Endothelial cell of hepatic sinusoid (primary cell): ENCODE data around the gene MRPL58.
"Not testable (repeated sequence)": the region's sequence is repeated elsewhere in the genome, so short reads cannot be mapped to it uniquely, and the experiment has no call there.

Source experiments
- in situ Hi-C: cut with HindIII; loops from 2 replicates; pipeline ENCODE4 v1.10.0; 2017; ENCODE audit warnings: low sequenced_read_pairs

The MRPL58 gene

GRCh38 chr17:74986206-74986576, 26.3 kb upstream of the MRPL58 start:
- in situ Hi-C loops: no loop called here

- in situ Hi-C loops: no loop called here
These were observed 25.0 kb upstream of the MRPL58 start, which contains the start of gene CDR2L for GRCh38 chr17:74987418-74987908. Gene CDR2L (plus strand): TSS chr17:74987632. CDS start chr17:74988044, 412 bp downstream.

- in situ Hi-C loops: no loop called here
These were observed 24.4 kb upstream of the MRPL58 start for GRCh38 chr17:74987909-74988711.

GRCh38 chr17:74990581-74991105, 21.8 kb upstream of the MRPL58 start:
- in situ Hi-C loops: no loop called here

GRCh38 chr17:74992223-74992622, 20.2 kb upstream of the MRPL58 start:
- in situ Hi-C loops: no loop called here

- in situ Hi-C loops: no loop called here
These were observed 18.0 kb upstream of the MRPL58 start for GRCh38 chr17:74994440-74994839.

GRCh38 chr17:74995847-74996246, 16.6 kb upstream of the MRPL58 start:
- in situ Hi-C loops: no loop called here

- in situ Hi-C loops: no loop called here
These were observed 13.7 kb upstream of the MRPL58 start for GRCh38 chr17:74998783-74999182.

- in situ Hi-C loops: no loop called here
These were observed 12.9 kb upstream of the MRPL58 start for GRCh38 chr17:74999523-74999922.

- in situ Hi-C loops: no loop called here
These were observed 10.3 kb upstream of the MRPL58 start for GRCh38 chr17:75001915-75002843.

GRCh38 chr17:75003070-75003956, 9.2 kb upstream of the MRPL58 start:
- in situ Hi-C loops: no loop called here

GRCh38 chr17:75003957-75004355, 8.5 kb upstream of the MRPL58 start:
- in situ Hi-C loops: no loop called here

GRCh38 chr17:75004371-75004770, 8.1 kb upstream of the MRPL58 start:
- in situ Hi-C loops: no loop called here

GRCh38 chr17:75005291-75005690, 7.2 kb upstream of the MRPL58 start:
- in situ Hi-C loops: no loop called here

GRCh38 chr17:75006084-75006483, 6.4 kb upstream of the MRPL58 start:
- in situ Hi-C loops: not testable (repeated sequence)

GRCh38 chr17:75006653-75007052, 5.8 kb upstream of the MRPL58 start:
- in situ Hi-C loops: no loop called here

GRCh38 chr17:75008373-75008772, 4.1 kb upstream of the MRPL58 start:
- in situ Hi-C loops: no loop called here

- in situ Hi-C loops: no loop called here
These were observed 3.2 kb upstream of the MRPL58 start for GRCh38 chr17:75009139-75009724.

- in situ Hi-C loops: no loop called here
These were observed 1.6 kb upstream of the MRPL58 start for GRCh38 chr17:75010683-75011400.
